ENCODE results near the gene SLC6A3.

Gene SLC6A3

GRCh38 chr5:1474866-1475543, 29.8 kb upstream of the SLC6A3 start:
- Histone ChIP-seq H3K23ac (ENCODE audit: low read length) (no peak overlapping the region), H4K8ac (ENCODE audit: low read depth, low read length) (no peak overlapping the region), H3K36me3 (ENCODE audit: control insufficient read depth in 1 of 2, insufficient read depth in 2 of 2, low read length in 2 of 2) (peaks cover 84 to 95% of the 10 kb centered on the region in 2 experiments), H2AK5ac (ENCODE audit: low read length) (no peak overlapping the region), H3K4me3 (ENCODE audit: low read depth, low read length) (no peak overlapping the region), H3K4ac (ENCODE audit: low read depth, low read length) (no peak overlapping the region), H3K27ac (ENCODE audit: low read depth, low read length) (no peak overlapping the region), H3K4me1 (ENCODE audit: control insufficient read depth in 1 of 2, insufficient read depth in 2 of 2, low read length in 2 of 2) (no peaks in the 10 kb centered on the region), H3K18ac (ENCODE audit: low read length) (no peak overlapping the region), H3K79me2 (ENCODE audit: control insufficient read depth, insufficient read depth, low read length, poor library complexity) (no peaks in the 10 kb centered on the region), H3K9me3 (ENCODE audit: insufficient read depth, low read depth, low read length) (peaks cover 4% of the 10 kb centered on the region), H3K4me2 (ENCODE audit: low read length) (no peak overlapping the region), H4K91ac (ENCODE audit: low read depth, low read length) (no peak overlapping the region), H3K27me3 (ENCODE audit: insufficient read depth, low read length) (no peaks in the 10 kb centered on the region), H4K12ac (ENCODE audit: low read depth, low read length) (no peak overlapping the region), H3K79me1 (ENCODE audit: low read length) (no peaks in the 10 kb centered on the region), H3K9ac (ENCODE audit: low read length) (no peak overlapping the region), H2BK120ac (ENCODE audit: insufficient read depth, low read length, poor library complexity) (no peak overlapping the region), H2BK12ac (ENCODE audit: low read length) (no peak overlapping the region), H2BK5ac (ENCODE audit: low read depth, low read length, poor library complexity) (no peak overlapping the region), H2AFZ (ENCODE audit: insufficient read depth, low read length, poor library complexity) (no peak overlapping the region), H3K14ac (ENCODE audit: low read length) (no peak overlapping the region)
- DNase-seq, result peak; percentile 32 to 40
- no CpG with 5 or more reads among the region's 24 CpGs for WGBS (ENCODE audit: extremely low coverage, insufficient coverage, insufficient read length)

GRCh38 chr5:1474183-1474839, 29.1 kb upstream of the SLC6A3 start:
- no peak overlapping the region for H3K9ac ChIP-seq (ENCODE audit: low read length)
- H3K4me2 ChIP-seq (ENCODE audit: low read length), result no peak overlapping the region
- no peaks in the 10 kb centered on the region for H3K4me1 ChIP-seq (ENCODE audit: control insufficient read depth in 1 of 2, insufficient read depth in 2 of 2, low read length in 2 of 2)
- no peak overlapping the region for H4K91ac ChIP-seq (ENCODE audit: low read depth, low read length)
- no peak overlapping the region for H2BK5ac ChIP-seq (ENCODE audit: low read depth, low read length, poor library complexity)
- peaks cover 84 to 93% of the 10 kb centered on the region in 2 experiments for H3K36me3 ChIP-seq (ENCODE audit: control insufficient read depth in 1 of 2, insufficient read depth in 2 of 2, low read length in 2 of 2)
- H3K9me3 ChIP-seq (ENCODE audit: insufficient read depth, low read depth, low read length), result peaks cover 4% of the 10 kb centered on the region
- no peaks in the 10 kb centered on the region for H3K27me3 ChIP-seq (ENCODE audit: insufficient read depth, low read length)
- H2AFZ ChIP-seq (ENCODE audit: insufficient read depth, low read length, poor library complexity), result no peak overlapping the region
- H2BK12ac ChIP-seq (ENCODE audit: low read length), result no peak overlapping the region
- H3K79me2 ChIP-seq (ENCODE audit: control insufficient read depth, insufficient read depth, low read length, poor library complexity), result no peaks in the 10 kb centered on the region
- H4K8ac ChIP-seq (ENCODE audit: low read depth, low read length), result no peak overlapping the region
- DNase-seq, result no peak
- H3K27ac ChIP-seq (ENCODE audit: low read depth, low read length), result no peak overlapping the region
- no peak overlapping the region for H3K4me3 ChIP-seq (ENCODE audit: low read depth, low read length)
- no peak overlapping the region for H3K14ac ChIP-seq (ENCODE audit: low read length)
- H3K23ac ChIP-seq (ENCODE audit: low read length), result no peak overlapping the region
- H2BK120ac ChIP-seq (ENCODE audit: insufficient read depth, low read length, poor library complexity), result no peak overlapping the region
- H4K12ac ChIP-seq (ENCODE audit: low read depth, low read length), result no peak overlapping the region
- H3K4ac ChIP-seq (ENCODE audit: low read depth, low read length), result no peak overlapping the region
- H2AK5ac ChIP-seq (ENCODE audit: low read length), result no peak overlapping the region
- no CpG with 5 or more reads among the region's 21 CpGs for WGBS (ENCODE audit: extremely low coverage, insufficient coverage, insufficient read length)
- H3K18ac ChIP-seq (ENCODE audit: low read length), result no peak overlapping the region
- H3K79me1 ChIP-seq (ENCODE audit: low read length), result no peaks in the 10 kb centered on the region

GRCh38 chr5:1473746-1474145, 28.5 kb upstream of the SLC6A3 start:
- DNase-seq, result no peak
- Histone ChIP-seq H3K4ac (ENCODE audit: low read depth, low read length) (no peak overlapping the region), H3K4me3 (ENCODE audit: low read depth, low read length) (no peak overlapping the region), H2AK5ac (ENCODE audit: low read length) (no peak overlapping the region), H3K18ac (ENCODE audit: low read length) (no peak overlapping the region), H2BK12ac (ENCODE audit: low read length) (no peak overlapping the region), H3K4me1 (ENCODE audit: control insufficient read depth in 1 of 2, insufficient read depth in 2 of 2, low read length in 2 of 2) (no peaks in the 10 kb centered on the region), H3K9ac (ENCODE audit: low read length) (no peak overlapping the region), H4K91ac (ENCODE audit: low read depth, low read length) (no peak overlapping the region), H3K9me3 (ENCODE audit: insufficient read depth, low read depth, low read length) (peaks cover 4% of the 10 kb centered on the region), H2BK120ac (ENCODE audit: insufficient read depth, low read length, poor library complexity) (no peak overlapping the region), H3K14ac (ENCODE audit: low read length) (no peak overlapping the region), H3K27me3 (ENCODE audit: insufficient read depth, low read length) (no peaks in the 10 kb centered on the region), H3K79me1 (ENCODE audit: low read length) (no peaks in the 10 kb centered on the region), H3K23ac (ENCODE audit: low read length) (no peak overlapping the region), H3K4me2 (ENCODE audit: low read length) (no peak overlapping the region), H3K27ac (ENCODE audit: low read depth, low read length) (no peak overlapping the region), H3K36me3 (ENCODE audit: control insufficient read depth in 1 of 2, insufficient read depth in 2 of 2, low read length in 2 of 2) (peaks cover 86 to 93% of the 10 kb centered on the region in 2 experiments), H2AFZ (ENCODE audit: insufficient read depth, low read length, poor library complexity) (no peak overlapping the region), H2BK5ac (ENCODE audit: low read depth, low read length, poor library complexity) (no peak overlapping the region), H4K12ac (ENCODE audit: low read depth, low read length) (no peak overlapping the region), H4K8ac (ENCODE audit: low read depth, low read length) (no peak overlapping the region), H3K79me2 (ENCODE audit: control insufficient read depth, insufficient read depth, low read length, poor library complexity) (no peaks in the 10 kb centered on the region)
- WGBS (ENCODE audit: extremely low coverage, insufficient coverage, insufficient read length), result no CpG with 5 or more reads among the region's 12 CpGs

GRCh38 chr5:1472964-1473628, 27.9 kb upstream of the SLC6A3 start:
- H3K14ac ChIP-seq (ENCODE audit: low read length), result no peak overlapping the region
- no CpG with 5 or more reads among the region's 23 CpGs for WGBS (ENCODE audit: extremely low coverage, insufficient coverage, insufficient read length)

More at GRCh38 chr5:1472964-1473628, 27.9 kb upstream of the SLC6A3 start:
- no peak for DNase-seq
- no peak overlapping the region for H4K12ac ChIP-seq (ENCODE audit: low read depth, low read length)
- no peak overlapping the region for H3K4me2 ChIP-seq (ENCODE audit: low read length)
- no peak overlapping the region for H4K91ac ChIP-seq (ENCODE audit: low read depth, low read length)
- H3K79me1 ChIP-seq (ENCODE audit: low read length), result no peaks in the 10 kb centered on the region
- no peak overlapping the region for H3K23ac ChIP-seq (ENCODE audit: low read length)
- peaks cover 89 to 94% of the 10 kb centered on the region in 2 experiments for H3K36me3 ChIP-seq (ENCODE audit: control insufficient read depth in 1 of 2, insufficient read depth in 2 of 2, low read length in 2 of 2)
- H2BK12ac ChIP-seq (ENCODE audit: low read length), result no peak overlapping the region
- no peak overlapping the region for H3K4me3 ChIP-seq (ENCODE audit: low read depth, low read length)
- no peak overlapping the region for H2AFZ ChIP-seq (ENCODE audit: insufficient read depth, low read length, poor library complexity)
- H3K4ac ChIP-seq (ENCODE audit: low read depth, low read length), result no peak overlapping the region
- no peak overlapping the region for H3K18ac ChIP-seq (ENCODE audit: low read length)
- H3K9ac ChIP-seq (ENCODE audit: low read length), result no peak overlapping the region
- H2AK5ac ChIP-seq (ENCODE audit: low read length), result no peak overlapping the region
- no peak overlapping the region for H4K8ac ChIP-seq (ENCODE audit: low read depth, low read length)
- no peaks in the 10 kb centered on the region for H3K4me1 ChIP-seq (ENCODE audit: control insufficient read depth in 1 of 2, insufficient read depth in 2 of 2, low read length in 2 of 2)
- H2BK5ac ChIP-seq (ENCODE audit: low read depth, low read length, poor library complexity), result no peak overlapping the region
- no peak overlapping the region for H2BK120ac ChIP-seq (ENCODE audit: insufficient read depth, low read length, poor library complexity)
- H3K27me3 ChIP-seq (ENCODE audit: insufficient read depth, low read length), result no peaks in the 10 kb centered on the region
- peaks cover 4% of the 10 kb centered on the region for H3K9me3 ChIP-seq (ENCODE audit: insufficient read depth, low read depth, low read length)
- H3K27ac ChIP-seq (ENCODE audit: low read depth, low read length), result no peak overlapping the region
- H3K79me2 ChIP-seq (ENCODE audit: control insufficient read depth, insufficient read depth, low read length, poor library complexity), result no peaks in the 10 kb centered on the region
